ENCODE measurements around the gene MAGI2. TPM values are rescaled to one million over a fixed set of nuclear protein-coding genes. Genes with fewer than 3 reads are reported as not detected.

The MAGI2 gene
- total RNA-seq, 1 donor from 2014 or later, result 13.3 TPM

GRCh38 chr7:78567836-78568235 is 885.6 kb downstream of the MAGI2 start:
- Mint-ChIP-seq H3K4me1 (ENCODE audit: unreplicated experiment) (peaks cover 8% of the 10 kb centered on the region), H3K9me3 (no peaks in the 10 kb centered on the region), H3K27me3 (peaks cover 3% of the 10 kb centered on the region), H3K4me3 (no peak overlapping the region), H3K27ac (no peak overlapping the region), H3K36me3 (no peaks in the 10 kb centered on the region)
- no peak for TF ChIP-seq CTCF (conservative IDR thresholded peaks at IDR 0.05)
- DNase-seq (ENCODE audit: extremely low spot score, unreplicated experiment), result no peak

- DNase-seq (ENCODE audit: extremely low spot score, unreplicated experiment), result no peak
- Mint-ChIP-seq H3K27me3 (peaks cover 7% of the 10 kb centered on the region), H3K4me3 (no peak overlapping the region), H3K36me3 (no peaks in the 10 kb centered on the region), H3K27ac (no peak overlapping the region), H3K4me1 (ENCODE audit: unreplicated experiment) (peaks cover 22% of the 10 kb centered on the region), H3K9me3 (no peaks in the 10 kb centered on the region)
- TF ChIP-seq CTCF (conservative IDR thresholded peaks at IDR 0.05), result no peak
These were observed 887.7 kb downstream of the MAGI2 start for GRCh38 chr7:78565784-78566183.

- no peaks in the 10 kb centered on the region for H3K9me3 Mint-ChIP-seq
- TF ChIP-seq CTCF (conservative IDR thresholded peaks at IDR 0.05), result no peak
- H3K36me3 Mint-ChIP-seq, result no peaks in the 10 kb centered on the region
- H3K4me1 Mint-ChIP-seq (ENCODE audit: unreplicated experiment), result peaks cover 22% of the 10 kb centered on the region
- no peak overlapping the region for H3K4me3 Mint-ChIP-seq
- no peak overlapping the region for H3K27ac Mint-ChIP-seq
- DNase-seq (ENCODE audit: extremely low spot score, unreplicated experiment), result no peak
- peaks cover 7% of the 10 kb centered on the region for H3K27me3 Mint-ChIP-seq
These were observed 890.3 kb downstream of the MAGI2 start for GRCh38 chr7:78563191-78563590.

GRCh38 chr7:78562191-78562590 is 891.3 kb downstream of the MAGI2 start:
- Mint-ChIP-seq H3K4me3 (no peak overlapping the region), H3K4me1 (ENCODE audit: unreplicated experiment) (peaks cover 22% of the 10 kb centered on the region), H3K27me3 (peaks cover 7% of the 10 kb centered on the region), H3K9me3 (no peaks in the 10 kb centered on the region), H3K36me3 (no peaks in the 10 kb centered on the region), H3K27ac (no peak overlapping the region)
- no peak for TF ChIP-seq CTCF (conservative IDR thresholded peaks at IDR 0.05)
- no peak for DNase-seq (ENCODE audit: extremely low spot score, unreplicated experiment)

GRCh38 chr7:78558566-78558965 is 894.9 kb downstream of the MAGI2 start:
- H3K4me3 Mint-ChIP-seq, result no peak overlapping the region
- no peak for DNase-seq (ENCODE audit: extremely low spot score, unreplicated experiment)
- no peak for TF ChIP-seq CTCF (conservative IDR thresholded peaks at IDR 0.05)
- peaks cover 4% of the 10 kb centered on the region for H3K27me3 Mint-ChIP-seq
- no peaks in the 10 kb centered on the region for H3K36me3 Mint-ChIP-seq
- H3K4me1 Mint-ChIP-seq (ENCODE audit: unreplicated experiment), result peaks cover 19% of the 10 kb centered on the region
- no peak overlapping the region for H3K27ac Mint-ChIP-seq
- no peaks in the 10 kb centered on the region for H3K9me3 Mint-ChIP-seq

- H3K4me3 Mint-ChIP-seq, result no peak overlapping the region
- no peak overlapping the region for H3K27ac Mint-ChIP-seq
- peaks cover 25% of the 10 kb centered on the region for H3K27me3 Mint-ChIP-seq
- peaks cover 6% of the 10 kb centered on the region for H3K36me3 Mint-ChIP-seq
- peaks cover 8% of the 10 kb centered on the region for H3K4me1 Mint-ChIP-seq (ENCODE audit: unreplicated experiment)
- no peak for DNase-seq (ENCODE audit: extremely low spot score, unreplicated experiment)
- peaks cover 5% of the 10 kb centered on the region for H3K9me3 Mint-ChIP-seq
- TF ChIP-seq CTCF (conservative IDR thresholded peaks at IDR 0.05), result no peak
These were observed 909.5 kb downstream of the MAGI2 start for GRCh38 chr7:78543976-78544375.
